Measurements from ENCODE around the gene BHLHE40.
"Not testable (repeated sequence)": the region's sequence is repeated elsewhere in the genome, so short reads cannot be mapped to it uniquely, and the experiment has no call there.

The BHLHE40 gene

GRCh38 chr3:4963669-4964570, 15.3 kb upstream of the BHLHE40 start:
- DNase-seq, result no peak

- DNase-seq, result not testable (repeated sequence)
Observed at GRCh38 chr3:4966006-4966405, 13.2 kb upstream of the BHLHE40 start.

- DNase-seq, result not testable (repeated sequence)
Observed at GRCh38 chr3:4967683-4968082, 11.6 kb upstream of the BHLHE40 start.

GRCh38 chr3:4971437-4971836, 7.8 kb upstream of the BHLHE40 start:
- DNase-seq, result not testable (repeated sequence)

GRCh38 chr3:4971838-4972237, 7.4 kb upstream of the BHLHE40 start:
- no peak for DNase-seq

GRCh38 chr3:4972652-4973643, 6.3 kb upstream of the BHLHE40 start:
- no peak for DNase-seq

- DNase-seq, result no peak
Observed at GRCh38 chr3:4974154-4974553, 5.1 kb upstream of the BHLHE40 start.

GRCh38 chr3:4976109-4976508, 3.1 kb upstream of the BHLHE40 start:
- peak; percentile 75 for DNase-seq

GRCh38 chr3:4977001-4977852, 2.0 kb upstream of the BHLHE40 start:
- peak; percentile 88 for DNase-seq

- peak; percentile 55 for DNase-seq
Observed at GRCh38 chr3:4977853-4978203, 1.4 kb upstream of the BHLHE40 start.

- peak; percentile 96 for DNase-seq
Observed at GRCh38 chr3:4978204-4978965, 852 bp upstream of the BHLHE40 start.

- DNase-seq, result peak; percentile 96
Observed at GRCh38 chr3:4978966-4979427, 240 bp upstream of the BHLHE40 start.

GRCh38 chr3:4980229-4981203, 1.3 kb downstream of the BHLHE40 start:
- peak; percentile 93 for DNase-seq

GRCh38 chr3:4981294-4981664, 2.0 kb downstream of the BHLHE40 start:
- DNase-seq, result no peak

- no peak for DNase-seq
Observed at GRCh38 chr3:4981665-4982494, 2.6 kb downstream of the BHLHE40 start.

GRCh38 chr3:4982773-4983738, 3.8 kb downstream of the BHLHE40 start:
- no peak for DNase-seq

- peak; percentile 81 for DNase-seq
Observed at GRCh38 chr3:4983739-4984510, 4.7 kb downstream of the BHLHE40 start.

GRCh38 chr3:4984511-4984864, 5.3 kb downstream of the BHLHE40 start:
- no peak for DNase-seq

All from stimulated activated CD4-positive, alpha-beta T cell treated with anti-CD3 and anti-CD28 coated beads, Interleukin-15, amount 100 ng/mL, for 24 hours (primary cell).